HG02870 (cell line): ENCODE data around the gene ASCL5.
"Not testable (repeated sequence)": the region's sequence is repeated elsewhere in the genome, so short reads cannot be mapped to it uniquely, and the experiment has no call there.

Source experiments
- ATAC-seq: cut with Tn5 transposase; IDR thresholded peaks from one replicate; pipeline ENCODE4 v1.9.1; 2021; ENCODE audit warnings: mild to moderate bottlenecking, moderate library complexity; ENCODE audit not compliant: unreplicated experiment

Gene ASCL5, protein sequence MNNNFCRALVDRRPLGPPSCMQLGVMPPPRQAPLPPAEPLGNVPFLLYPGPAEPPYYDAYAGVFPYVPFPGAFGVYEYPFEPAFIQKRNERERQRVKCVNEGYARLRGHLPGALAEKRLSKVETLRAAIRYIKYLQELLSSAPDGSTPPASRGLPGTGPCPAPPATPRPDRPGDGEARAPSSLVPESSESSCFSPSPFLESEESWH

DNA sequence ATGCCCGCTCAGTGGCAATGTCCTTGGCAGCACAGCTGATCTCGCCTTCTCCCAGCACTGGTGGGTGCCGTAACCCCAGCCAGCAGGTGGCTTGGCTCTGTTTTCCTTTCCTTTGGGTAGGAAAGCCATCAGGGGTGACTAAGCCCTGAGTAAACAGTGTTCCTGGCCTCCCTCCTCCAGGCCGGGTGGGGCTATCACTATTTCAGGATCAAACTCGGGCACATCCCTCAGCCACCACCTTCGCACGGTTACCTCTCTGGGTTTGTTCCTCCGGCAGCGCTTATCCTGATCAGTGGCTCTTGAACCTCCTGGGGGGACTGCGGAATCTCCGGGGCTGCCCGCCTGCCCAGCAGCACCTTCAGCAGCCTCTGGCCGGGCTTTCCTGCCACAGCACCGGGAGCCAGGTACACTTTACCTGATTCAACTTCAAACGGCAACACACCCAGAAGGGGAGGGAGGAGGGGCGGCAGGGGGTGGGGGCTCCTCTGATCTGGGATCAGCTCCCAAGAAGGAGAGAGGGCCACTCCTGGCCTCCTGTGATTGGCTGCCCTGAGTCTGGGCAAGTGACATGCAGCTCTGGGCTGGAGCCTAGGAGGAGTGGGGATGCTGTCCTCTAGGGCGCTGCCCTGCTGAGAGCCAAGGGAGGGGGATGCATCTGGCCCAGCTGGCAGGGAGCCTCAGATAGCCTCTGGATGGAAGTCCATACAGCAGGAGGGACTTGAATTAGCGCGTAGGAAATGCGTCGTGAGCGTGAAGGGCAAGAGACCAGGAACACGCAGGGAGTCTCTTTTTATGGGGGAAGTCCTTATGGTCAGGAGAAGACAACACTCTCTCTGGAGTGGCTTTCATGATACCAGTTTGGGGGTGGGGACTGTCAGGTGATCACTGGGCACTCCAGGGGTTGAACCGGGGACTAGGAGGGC lies at the start of gene ASCL5:
TSS of gene ASCL5 (minus strand) at position 353 of the 923 bp plus-strand sequence. CDS start 11,812 bp downstream, outside the sequence.
- no peak for ATAC-seq

DNA sequence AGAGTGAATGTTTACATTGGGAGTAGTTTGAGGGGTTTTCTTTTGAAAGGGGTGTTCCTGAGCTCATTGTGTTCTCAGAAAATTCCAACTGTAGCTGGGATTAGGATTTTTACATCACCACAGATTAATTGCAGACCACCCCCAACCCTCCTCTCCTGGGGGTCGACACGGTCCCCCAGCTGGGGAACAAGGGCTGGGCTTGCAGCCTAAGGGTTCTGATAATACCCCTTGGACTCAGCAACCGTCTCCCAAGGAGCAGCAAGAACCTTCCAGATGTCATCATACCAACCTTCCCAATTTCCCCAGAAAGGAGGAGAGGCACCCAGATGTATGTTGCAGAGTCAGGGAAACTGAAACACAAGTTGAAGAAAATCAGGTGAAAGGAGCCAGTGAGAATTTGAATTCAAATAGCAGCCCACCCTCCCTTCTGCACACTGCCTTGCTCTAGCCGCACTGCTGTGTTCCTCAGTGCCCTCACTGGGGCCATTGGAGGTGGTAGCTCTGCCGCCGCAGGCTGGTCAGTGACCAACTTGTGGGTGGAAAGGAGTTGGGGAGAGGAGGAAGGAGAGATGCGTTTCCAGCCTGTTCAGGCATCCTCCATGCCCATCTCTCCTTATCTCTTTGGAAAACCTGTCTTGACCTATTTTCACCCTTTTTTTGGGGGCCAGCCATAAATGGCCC lies 49.0 kb upstream of the ASCL5 start:
- ATAC-seq = no peak

DNA sequence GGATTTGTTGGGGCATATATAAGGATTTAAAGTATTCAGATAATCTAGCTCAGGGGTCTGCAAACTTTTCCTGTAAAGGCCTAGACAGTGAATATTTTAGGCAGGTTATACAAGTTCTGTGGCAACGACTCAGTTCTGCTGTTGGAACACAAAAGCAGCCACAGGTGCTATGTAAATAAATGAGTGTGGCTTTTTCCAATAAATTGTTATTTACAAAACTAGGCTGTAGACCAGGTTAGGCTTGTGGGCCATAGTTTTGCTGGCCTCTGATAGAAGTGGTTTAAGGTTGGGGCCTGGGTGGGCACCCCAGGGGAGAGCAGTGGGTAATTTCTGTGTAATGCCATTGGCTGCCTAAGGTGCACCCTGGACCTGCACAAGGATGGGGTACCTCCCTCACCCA lies 46.8 kb upstream of the ASCL5 start:
- no peak for ATAC-seq

DNA sequence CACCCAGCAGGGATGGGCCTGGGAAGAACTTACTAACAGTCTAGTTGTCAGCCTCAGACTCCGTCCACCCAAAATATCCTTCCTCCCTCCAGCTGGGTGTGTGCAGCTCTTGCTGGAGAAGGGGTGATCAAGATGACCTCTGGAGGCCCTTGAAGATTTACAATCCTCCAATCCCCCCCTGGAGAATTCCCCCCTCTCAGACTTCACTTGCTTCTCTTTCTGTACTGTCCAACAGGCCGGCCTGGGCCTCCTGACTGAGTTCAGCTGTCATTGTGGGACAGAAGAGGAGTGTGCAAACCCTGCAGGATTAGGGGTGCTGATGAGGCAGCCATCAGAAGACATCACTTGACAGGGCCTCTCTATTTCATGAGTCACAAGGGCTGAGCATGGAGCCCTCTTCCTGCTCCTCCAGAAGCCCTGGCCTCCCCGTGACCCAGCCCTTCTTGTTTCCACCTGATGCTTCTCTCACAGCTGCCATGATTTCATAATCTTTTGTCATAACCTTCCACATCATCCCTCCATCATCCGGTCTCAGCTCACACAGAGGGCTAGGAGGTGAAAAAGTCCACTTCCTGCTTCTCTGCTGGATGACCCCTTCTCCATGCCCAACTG lies 46.1 kb upstream of the ASCL5 start:
- ATAC-seq = no peak

- ATAC-seq = no peak
These were observed 45.3 kb upstream of the ASCL5 start for GRCh38 chr1:201172326-201172725.

DNA sequence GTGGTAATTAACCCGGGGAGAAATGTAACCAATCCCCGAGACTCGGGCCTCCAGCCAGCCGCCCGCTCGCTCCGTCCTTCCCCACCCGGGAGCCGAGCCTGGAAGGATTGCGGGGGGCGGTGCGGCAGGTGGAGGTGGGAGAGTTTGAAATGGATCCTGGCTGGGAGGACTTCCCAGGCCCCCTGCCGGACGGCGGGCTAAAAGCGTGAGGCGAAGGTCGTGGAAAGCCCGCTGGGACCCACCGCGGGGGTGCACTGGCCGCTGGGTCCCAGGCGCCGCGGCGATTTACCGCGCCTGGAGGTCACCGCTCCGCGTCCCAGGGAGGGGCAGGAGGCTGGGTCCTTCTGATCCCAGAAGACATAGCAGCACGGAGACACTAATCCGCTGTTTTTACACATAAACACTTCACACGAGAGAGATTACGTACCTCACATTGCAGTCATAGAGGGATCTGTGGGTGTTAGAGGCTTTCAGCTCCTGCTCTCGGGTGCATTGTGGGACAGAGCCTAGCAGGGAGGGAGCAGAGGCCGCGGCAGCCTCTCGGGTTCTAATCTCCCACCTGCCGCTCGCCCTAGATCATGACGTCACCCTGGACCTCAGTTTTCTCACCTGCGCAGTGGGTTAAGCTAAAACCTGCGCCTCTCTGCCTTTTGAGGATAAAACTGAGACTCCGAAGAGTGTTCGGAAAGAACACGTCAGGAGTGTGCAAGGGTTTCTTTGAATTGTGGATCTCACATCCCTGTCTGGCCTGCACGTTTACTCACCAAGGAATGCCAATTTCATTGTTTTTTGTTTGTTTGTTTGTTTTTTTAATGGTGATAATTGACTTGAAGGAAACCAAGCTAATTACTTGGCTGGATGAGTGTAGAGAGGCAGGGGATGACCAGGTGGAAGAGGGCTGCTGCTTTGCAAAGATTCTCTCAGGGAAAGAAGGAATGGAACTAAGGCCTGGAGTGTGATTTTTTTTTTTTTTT lies 44.4 kb upstream of the ASCL5 start:
- ATAC-seq = peak; percentile 50

GRCh38 chr1:201170533-201171062 lies 43.6 kb upstream of the ASCL5 start:
- peak; percentile 94 for ATAC-seq

DNA sequence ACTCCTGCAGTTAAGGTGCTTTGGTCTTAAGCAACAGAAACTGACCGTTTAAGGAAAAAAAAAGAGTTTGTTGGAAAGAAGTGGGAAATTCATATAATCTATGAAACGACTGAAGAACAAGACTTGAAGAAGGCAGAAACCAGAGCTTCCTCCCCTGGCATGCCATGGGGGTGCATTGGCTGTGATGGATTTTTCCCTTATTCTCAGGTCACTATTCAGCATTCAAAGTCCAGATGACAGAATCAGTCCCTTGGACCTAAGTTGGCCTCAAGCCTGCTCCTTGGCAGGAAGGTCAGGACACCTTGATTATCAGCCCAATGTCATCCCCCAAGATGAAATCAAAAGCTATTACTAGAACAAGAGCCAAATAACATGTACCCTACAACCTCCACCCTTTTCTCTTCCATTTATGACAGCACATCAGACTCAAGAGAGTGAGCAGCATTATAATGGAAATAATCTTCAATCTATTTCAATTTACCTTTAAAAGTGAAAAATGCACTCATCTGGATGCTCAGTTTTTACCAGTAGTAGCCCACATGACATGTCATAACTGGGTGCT lies 43.1 kb upstream of the ASCL5 start:
- ATAC-seq = no peak

DNA sequence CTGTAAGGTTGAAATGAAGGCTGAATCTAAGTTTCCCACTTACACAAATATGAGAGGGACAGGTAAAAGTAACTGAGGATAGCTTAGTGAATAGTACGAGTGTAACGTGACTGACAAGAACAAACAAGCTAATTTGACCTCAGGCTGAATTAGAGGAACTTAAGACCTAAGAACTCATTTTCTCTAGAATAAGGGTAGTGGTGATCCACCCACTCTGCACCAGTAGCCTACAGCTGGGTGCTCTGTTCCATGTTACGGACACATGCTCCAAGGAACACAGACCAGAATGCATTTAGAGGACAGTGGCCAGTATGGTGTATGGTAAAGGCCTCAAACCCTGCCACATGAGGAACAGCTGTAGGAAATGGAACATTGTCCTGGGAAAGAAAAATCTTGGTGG lies 42.2 kb upstream of the ASCL5 start:
- ATAC-seq = no peak

DNA sequence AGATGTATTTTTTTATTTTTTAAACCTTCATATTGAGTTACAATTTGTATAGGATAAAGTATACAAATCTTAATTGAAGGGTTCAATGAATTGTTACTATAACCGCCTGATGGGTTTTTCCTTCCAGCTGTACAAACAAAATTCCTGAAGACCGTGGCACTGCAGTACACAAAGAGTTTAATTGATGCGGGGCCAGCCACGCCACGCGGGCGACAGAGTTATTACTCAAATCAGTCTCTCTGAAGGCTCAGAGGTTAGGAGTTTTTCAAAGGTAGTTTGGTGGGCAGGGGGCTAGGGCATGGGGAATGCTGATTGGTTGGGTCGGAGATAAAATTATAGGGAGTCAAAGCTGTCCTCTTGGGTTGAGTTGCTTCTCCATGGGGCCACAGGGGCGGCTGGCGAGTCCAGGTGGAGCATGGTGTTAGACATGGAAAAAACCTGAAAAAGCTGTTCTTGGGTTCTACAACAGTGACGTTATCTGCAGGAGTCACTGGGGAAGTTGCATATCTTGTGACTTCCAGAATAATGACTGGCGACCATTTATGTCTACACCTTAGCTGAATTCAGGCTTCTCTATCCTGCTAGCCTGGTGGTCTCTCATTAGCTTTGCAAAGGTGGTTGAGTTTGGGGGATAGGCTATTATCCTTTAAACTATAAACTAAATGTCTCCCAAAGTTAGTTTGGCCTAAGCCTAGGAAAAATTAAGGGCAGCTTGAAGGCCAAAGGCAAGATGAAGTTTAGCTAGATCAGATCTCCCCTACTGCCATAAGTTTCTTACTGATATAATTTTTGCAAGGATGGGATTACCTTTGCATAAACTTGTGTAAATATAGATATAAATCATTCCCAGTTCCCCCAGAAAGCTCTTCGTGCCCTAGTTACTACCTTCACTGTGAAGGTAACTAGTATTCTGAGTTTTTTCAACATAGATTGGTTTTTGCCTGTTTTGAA lies 40.3 kb upstream of the ASCL5 start:
- ATAC-seq = no peak

- ATAC-seq = no peak
These were observed 37.7 kb upstream of the ASCL5 start for GRCh38 chr1:201164645-201165044.

GRCh38 chr1:201163707-201164106 lies 36.7 kb upstream of the ASCL5 start:
- ATAC-seq = no peak

- not testable (repeated sequence) for ATAC-seq
These were observed 36.1 kb upstream of the ASCL5 start for GRCh38 chr1:201163036-201163435.

DNA sequence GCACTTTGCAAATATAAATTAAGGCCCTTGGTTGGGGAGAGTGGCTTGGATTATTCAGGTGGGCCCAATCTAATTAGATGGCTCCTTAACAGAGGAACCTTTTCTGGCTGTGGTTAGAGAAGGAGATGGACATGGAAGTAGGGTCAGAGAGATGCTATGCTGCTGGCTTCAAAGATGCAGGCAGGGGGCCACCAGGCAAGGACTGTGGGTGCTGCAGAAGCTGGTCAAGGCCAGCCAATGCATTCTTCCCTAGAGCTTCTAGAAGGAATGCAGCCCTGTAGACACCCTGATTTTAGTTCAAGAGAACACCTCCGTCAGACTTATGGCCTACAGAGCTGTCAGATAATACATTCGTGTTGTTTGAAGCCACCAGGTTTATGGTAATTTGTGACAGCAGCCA lies 31.0 kb upstream of the ASCL5 start:
- no peak for ATAC-seq

DNA sequence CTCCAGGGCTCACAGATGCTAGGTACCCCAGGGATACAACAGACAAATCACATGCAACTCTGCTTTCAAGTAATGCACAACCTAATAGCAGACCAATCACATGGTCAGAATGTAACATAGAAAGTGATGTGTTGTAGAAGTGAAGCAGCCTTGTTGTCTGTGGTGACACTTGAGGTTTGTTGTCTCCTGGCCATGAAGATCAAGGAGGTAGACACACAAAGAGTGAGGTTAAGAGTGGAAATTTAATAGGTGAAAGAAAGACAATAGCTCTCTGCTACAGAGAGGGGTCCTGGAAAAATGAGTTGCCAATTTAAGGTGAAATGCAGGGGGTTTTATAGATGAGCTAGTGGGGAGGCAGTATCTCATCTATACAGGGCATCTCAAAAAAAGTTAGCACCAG lies 29.8 kb upstream of the ASCL5 start:
- ATAC-seq = no peak

DNA sequence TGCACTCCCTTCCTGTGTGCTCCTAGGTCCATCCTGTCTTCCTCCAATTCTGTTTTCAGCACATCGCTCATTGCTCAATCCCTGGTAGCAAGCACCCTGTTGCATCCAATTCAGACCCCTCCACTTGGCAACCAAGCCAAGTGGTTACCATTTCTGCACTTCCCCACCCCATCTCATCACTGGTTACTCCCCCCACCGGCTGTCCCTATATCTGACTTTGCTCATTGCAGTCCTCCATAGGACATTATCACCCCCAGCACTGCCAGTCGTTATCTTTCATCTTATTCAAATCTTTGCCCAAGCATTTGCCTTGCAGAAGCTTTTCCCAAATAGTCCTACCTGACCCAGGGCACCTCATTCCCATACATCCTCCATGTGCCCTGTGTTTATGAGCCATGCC lies 29.4 kb upstream of the ASCL5 start:
- ATAC-seq = no peak

DNA sequence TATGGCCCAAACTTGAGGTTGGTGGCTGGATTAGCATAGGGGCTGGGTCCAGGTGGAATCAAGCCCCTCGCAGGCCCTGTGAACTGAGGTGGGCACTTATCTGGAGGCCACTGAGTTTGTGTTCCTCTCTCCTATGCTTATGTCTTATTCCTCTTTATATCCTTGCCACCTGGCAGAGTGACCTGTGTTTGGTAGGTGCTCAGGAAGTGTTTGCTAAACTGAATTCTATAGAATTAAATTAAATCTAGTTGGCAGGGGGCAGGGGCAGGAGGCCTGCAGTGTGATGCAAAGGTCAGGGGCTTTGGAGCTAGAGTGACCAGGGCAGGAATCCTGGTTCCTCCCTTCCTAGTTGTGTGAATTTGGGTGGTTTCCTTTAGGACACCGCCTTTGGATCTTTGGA lies 28.4 kb upstream of the ASCL5 start:
- ATAC-seq = no peak

DNA sequence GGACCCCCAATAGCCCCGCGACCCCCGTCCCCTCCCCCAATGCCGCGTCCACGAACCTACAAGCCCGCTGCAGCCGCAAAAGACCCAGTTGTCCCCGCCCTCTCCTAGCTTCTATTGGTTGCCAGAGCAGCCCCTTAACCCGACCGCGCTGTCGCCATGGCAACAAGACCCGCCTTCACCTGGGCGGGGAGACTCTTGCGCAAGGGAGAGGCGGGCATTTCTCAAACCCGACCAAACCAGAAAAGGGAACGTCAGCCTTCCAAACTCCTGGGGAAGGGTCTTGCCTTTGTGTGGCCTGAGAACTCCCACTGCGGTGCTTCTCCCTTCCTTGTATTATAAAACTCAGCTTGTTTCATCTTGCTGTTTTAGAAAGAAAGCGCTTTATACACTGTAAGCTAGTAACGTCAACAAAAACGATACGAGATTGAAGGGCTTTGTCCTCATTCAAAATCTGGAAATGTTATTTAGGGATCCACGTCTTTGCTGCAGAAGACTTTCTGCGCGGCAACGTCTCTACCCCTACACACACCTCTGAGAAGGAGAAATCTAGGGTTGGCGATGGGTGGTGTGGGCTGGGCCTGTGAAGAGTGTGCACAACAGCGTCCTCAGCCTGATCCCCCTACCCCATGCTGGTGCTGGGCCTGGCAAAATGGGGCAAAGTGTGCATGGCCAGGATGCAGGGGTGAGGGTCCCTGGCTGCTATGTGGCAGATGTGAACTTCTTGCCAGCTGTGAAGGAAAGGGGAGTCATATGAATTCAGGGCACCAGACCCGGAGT lies 27.6 kb upstream of the ASCL5 start, which contains the start of gene TMEM9:
TSS of gene TMEM9 (minus strand) at position 86 of the 777 bp plus-strand sequence. CDS start 551 bp downstream, outside the sequence.
- peak; percentile 95 for ATAC-seq
